Upper lobe of left lung (tissue), 4 donors: ENCODE measurements around the gene EPS8L2.

Source experiments
- CTCF ChIP-seq, 6 experiments: fragments of 450-650 bp in 4 of 6; fragments of 200-600 bp in 2 of 6; sonication (generic) in 2 of 6; IDR thresholded peaks; one replicate each; pipeline ENCODE4 v1.5.1; 2016 to 2019; ENCODE audit warnings: antibody characterized with exemption in 6 of 6
- EP300 ChIP-seq, 4 donors: sonication (generic); formaldehyde crosslinking; IDR thresholded peaks; one replicate each; pipeline ENCODE4 v1.5.1; 2017; ENCODE audit warnings: antibody characterized with exemption in 4 of 4, control low read depth in 2 of 4
- POLR2A ChIP-seq, 4 donors: fragments of 450-650 bp; IDR thresholded peaks; one replicate each; pipeline ENCODE4 v1.5.1; 2016 to 2017; ENCODE audit warnings: antibody characterized with exemption in 4 of 4, mild to moderate bottlenecking in 2 of 4
- POLR2AphosphoS5 ChIP-seq, 2 donors: sonication (generic); formaldehyde crosslinking; IDR thresholded peaks; one replicate each; pipeline ENCODE4 v1.5.1; 2017; ENCODE audit warnings: antibody characterized with exemption in 2 of 2

- TF ChIP-seq CTCF (IDR thresholded peaks at IDR 0.05), result no peak
- no peak for TF ChIP-seq POLR2A (IDR thresholded peaks at IDR 0.05)
- TF ChIP-seq POLR2AphosphoS5 (IDR thresholded peaks at IDR 0.05), result no peak
- no peak for TF ChIP-seq EP300 (IDR thresholded peaks at IDR 0.05)
Measured at GRCh38 chr11:773425-773824, 67.4 kb downstream of the EPS8L2 start.
